Esophagus squamous epithelium (tissue), 5 donors: ENCODE results near the gene PPP2R5B. TPM values are rescaled to one million over a fixed set of nuclear protein-coding genes. Genes with fewer than 3 reads are reported as not detected.

ENCODE experiments used
- DNase-seq: peaks from one replicate; lab custom pipeline; 2025; lab: John Stamatoyannopoulos, UW
- H3K27ac ChIP-seq, 4 donors: fragments of 200-600 bp; sonication (generic); one replicate each; pipeline ENCODE4 v1.5.1; 2016 to 2019; ENCODE audit warnings: mild to moderate bottlenecking in 1 of 4
- H3K27me3 ChIP-seq, 4 donors: fragments of 200-600 bp; sonication (generic); 1 replicate in 3 of 4; 2 replicates in 1 of 4; pipeline versions ENCODE4 v1.5.1 to v1.6.0; 2017 to 2021; ENCODE audit warnings: antibody characterized with exemption in 1 of 4
- H3K36me3 ChIP-seq, 3 donors: fragments of 200-600 bp; sonication (generic); one replicate each; pipeline ENCODE4 v1.5.1; 2016 to 2019
- H3K4me1 ChIP-seq, 3 donors: fragments of 200-600 bp; sonication (generic); one replicate each; pipeline ENCODE4 v1.5.1; 2017 to 2019
- H3K4me3 ChIP-seq, 4 donors: fragments of 200-600 bp; sonication (generic); 1 replicate in 3 of 4; 2 replicates in 1 of 4; pipeline ENCODE4 v1.5.1; 2016 to 2019; ENCODE audit warnings: mild to moderate bottlenecking in 2 of 4, moderate library complexity in 1 of 4
- H3K9me3 ChIP-seq, 3 donors: fragments of 200-600 bp; sonication (generic); one replicate each; pipeline ENCODE4 v1.5.1; 2016 to 2019
- CTCF ChIP-seq, 6 experiments: fragments of 450-650 bp in 4 of 6; fragments of 200-600 bp in 2 of 6; sonication (generic) in 2 of 6; IDR thresholded peaks; one replicate each; pipeline ENCODE4 v1.5.1; 2016 to 2019; ENCODE audit warnings: antibody characterized with exemption in 6 of 6, mild to moderate bottlenecking in 4 of 6, moderate library complexity in 4 of 6
- POLR2A ChIP-seq, 4 donors: fragments of 450-650 bp; IDR thresholded peaks; one replicate each; pipeline ENCODE4 v1.6.1; 2017; ENCODE audit warnings: antibody characterized with exemption in 4 of 4, mild to moderate bottlenecking in 4 of 4, moderate library complexity in 3 of 4
- WGBS, 2 donors: methylation state at CpG; one replicate each; pipeline ENCODE4 v1.1.5; 2018; 5-methylcytosine and 5-hydroxymethylcytosine counted together
- intact Hi-C: fragments of 100-400 bp; cut with DNase I; formaldehyde crosslinking; loops from one replicate; pipeline ENCODE4 v1.15.0; 2022
- total RNA-seq, 4 donors: library from RNA; depleted of rRNA; stranded (reverse); fragments of >200 nt; gene quantifications; one replicate each; pipeline ENCODE4 v1.1.0, GENCODE V29; 2016
- donor health status: DM: yes; HTN: yes; CAD: no.

Gene PPP2R5B
- total RNA-seq, 4 donors from 2014 or later, result 7.7 to 10.5 (median 8.6) TPM

DNA sequence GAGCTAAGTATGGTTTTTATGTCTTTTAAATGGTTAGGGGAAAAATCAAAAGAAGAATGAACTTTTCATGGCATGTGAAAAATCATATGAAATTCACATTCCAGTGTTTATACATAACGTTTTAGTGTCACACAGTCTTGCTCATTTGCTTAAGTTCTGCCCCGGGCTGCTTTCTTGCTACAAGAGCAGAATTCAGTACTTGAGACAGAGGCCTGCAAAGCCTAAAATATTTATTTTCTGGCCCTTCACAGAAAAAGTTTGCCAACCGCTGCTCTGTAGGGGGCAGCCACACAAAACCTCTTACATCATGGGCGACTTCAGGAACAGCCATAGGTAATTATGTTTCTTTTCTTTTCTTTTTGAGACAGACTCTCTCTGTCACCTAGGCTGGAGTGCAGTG, 6.5 kb upstream of the PPP2R5B start:
- TF ChIP-seq CTCF (IDR thresholded peaks at IDR 0.05), result no peak
- TF ChIP-seq POLR2A (IDR thresholded peaks at IDR 0.05), result no peak
- intact Hi-C loops, result no loop called here
- DNase-seq, result no peak
- Histone ChIP-seq H3K27ac (peak overlapping the region; percentile 72 to 94 (median 88)), H3K9me3 (no peaks in the 10 kb centered on the region), H3K4me1 (peaks cover 21 to 33% (median 22%) of the 10 kb centered on the region in 3 donors), H3K4me3 (peak overlapping the region in 3 of 4 donors; percentile 82 to 94 (median 92)), H3K27me3 (no peaks in the 10 kb centered on the region), H3K36me3 (peaks cover 12 to 19% (median 12%) of the 10 kb centered on the region in 3 donors)
- WGBS, 2 donors, result 7 to 16% methylated on average over 4 of the region's 4 CpGs

GRCh38 chr11:64919627-64920026, 4.9 kb upstream of the PPP2R5B start:
- H3K36me3 ChIP-seq, result peaks cover 0 to 3% (median 0%) of the 10 kb centered on the region in 3 donors
- H3K4me1 ChIP-seq, result peaks cover 26 to 45% (median 28%) of the 10 kb centered on the region in 3 donors
- H3K27ac ChIP-seq, result no peak overlapping the region
- WGBS, 2 donors, result 82 to 86% methylated on average over 8 of the region's 8 CpGs
- H3K4me3 ChIP-seq, result no peak overlapping the region
- H3K9me3 ChIP-seq, result no peaks in the 10 kb centered on the region
- TF ChIP-seq CTCF (IDR thresholded peaks at IDR 0.05) (no peak), POLR2A (IDR thresholded peaks at IDR 0.05) (no peak)
- H3K27me3 ChIP-seq, result no peaks in the 10 kb centered on the region
- no peak for DNase-seq
- intact Hi-C loops, result no loop called here

DNA sequence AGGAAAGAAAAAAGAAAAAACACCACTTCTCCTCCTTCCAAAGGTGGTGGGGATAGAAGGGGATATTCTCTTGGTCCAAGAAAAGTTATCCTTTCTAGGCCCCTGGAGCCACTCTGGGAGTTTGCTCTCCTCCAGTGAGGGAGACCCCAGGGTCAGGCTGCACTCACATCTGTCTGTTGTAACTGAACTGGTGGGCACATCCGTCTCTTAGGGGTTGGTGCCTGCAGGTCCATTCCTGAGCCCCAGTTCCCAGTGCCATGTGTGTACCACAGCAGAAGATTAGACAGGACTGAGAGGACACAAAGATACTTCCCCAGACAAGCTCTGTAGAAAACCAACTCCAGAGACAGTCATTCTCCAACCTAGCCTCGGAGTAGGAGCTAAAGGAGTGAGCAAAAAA, 4.4 kb upstream of the PPP2R5B start:
- intact Hi-C loops, result no loop called here
- no peak overlapping the region for H3K27ac ChIP-seq
- no peaks in the 10 kb centered on the region for H3K9me3 ChIP-seq
- H3K4me3 ChIP-seq, result no peak overlapping the region
- no peaks in the 10 kb centered on the region for H3K36me3 ChIP-seq
- WGBS, 2 donors, result 68 to 69% methylated on average over 2 of the region's 2 CpGs
- TF ChIP-seq CTCF (IDR thresholded peaks at IDR 0.05), result no peak
- no peak for TF ChIP-seq POLR2A (IDR thresholded peaks at IDR 0.05)
- peaks cover 26 to 47% (median 30%) of the 10 kb centered on the region in 3 donors for H3K4me1 ChIP-seq
- no peaks in the 10 kb centered on the region for H3K27me3 ChIP-seq
- DNase-seq, result no peak

DNA sequence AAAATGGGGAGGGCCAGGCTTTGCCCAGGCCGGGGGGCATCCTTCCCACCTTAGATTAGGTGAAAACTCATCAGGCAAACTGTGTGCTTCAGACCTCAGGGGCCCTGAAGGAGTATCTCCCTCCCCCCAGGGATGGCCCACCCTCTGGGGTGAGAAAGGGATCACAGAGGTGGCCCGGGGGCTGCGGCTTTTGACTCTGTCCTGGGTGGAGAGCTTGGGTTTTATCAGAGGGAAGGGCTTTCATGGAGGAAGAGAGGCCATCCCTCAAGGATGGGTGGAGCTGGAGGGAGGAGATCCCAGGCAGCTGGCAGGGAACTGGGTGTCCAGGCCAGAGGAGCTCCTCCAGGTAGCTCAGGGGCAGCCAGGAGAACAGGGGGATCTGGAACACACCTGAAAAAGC, 3.1 kb upstream of the PPP2R5B start:
- WGBS, 2 donors, result 54 to 70% methylated on average over 2 of the region's 3 CpGs

More for the DNA sequence above, 3.1 kb upstream of the PPP2R5B start:
- H3K4me1 ChIP-seq, result peaks cover 26 to 47% (median 29%) of the 10 kb centered on the region in 3 donors
- H3K36me3 ChIP-seq, result peaks cover 0 to 3% (median 0%) of the 10 kb centered on the region in 3 donors
- no peak for DNase-seq
- intact Hi-C loops, result no loop called here
- H3K27ac ChIP-seq, result no peak overlapping the region
- TF ChIP-seq POLR2A (IDR thresholded peaks at IDR 0.05) (no peak), CTCF (IDR thresholded peaks at IDR 0.05) (no peak)
- no peaks in the 10 kb centered on the region for H3K27me3 ChIP-seq
- no peaks in the 10 kb centered on the region for H3K9me3 ChIP-seq
- H3K4me3 ChIP-seq, result no peak overlapping the region
